DND-41 (cell line): ENCODE data around the gene STPG3.

Experiments used
- ATAC-seq: fragments of 200-7000 bp; cut with Tn5 transposase; 3 replicates; pipeline ENCODE4 v1.9.1; 2021; ENCODE audit warnings: low read depth; ENCODE audit not compliant: insufficient read depth
- DNase-seq: peaks from one replicate; pipeline ENCODE4 v3.0.0-alpha.2; 2020
- H2AFZ ChIP-seq: 2 replicates; pipeline ENCODE4 v1.6.0; 2012; ENCODE audit warnings: low read depth, low read length
- H3K27ac ChIP-seq: 2 replicates; pipeline ENCODE4 v1.5.1; 2012; ENCODE audit warnings: low read length, inconsistent platforms
- H3K27me3 ChIP-seq: fragments of 200-600 bp; sonication (generic); 2 replicates; pipeline ENCODE4 v1.6.0; 2012; ENCODE audit warnings: low read length, mild to moderate bottlenecking, inconsistent platforms; ENCODE audit not compliant: insufficient read depth, poor library complexity
- H3K36me3 ChIP-seq: 2 replicates; pipeline ENCODE4 v1.5.1; 2012; ENCODE audit warnings: low read length, inconsistent platforms; ENCODE audit not compliant: insufficient read depth
- H3K4me1 ChIP-seq: 2 replicates; pipeline ENCODE4 v1.5.1; 2012; ENCODE audit warnings: mild to moderate bottlenecking, low read length; ENCODE audit not compliant: insufficient read depth
- H3K4me2 ChIP-seq: 2 replicates; pipeline ENCODE4 v1.6.0; 2012; ENCODE audit warnings: mild to moderate bottlenecking, moderate library complexity, low read length, inconsistent platforms; ENCODE audit not compliant: insufficient read depth
- H3K4me3 ChIP-seq, 2 experiments: fragments of 200-600 bp in 1 of 2; shearing (Covaris generic) in 1 of 2; 2 replicates each; pipeline ENCODE4 v1.5.1; 2012 to 2016; ENCODE audit warnings: inconsistent platforms in 2 of 2, low read length in 2 of 2, mild to moderate bottlenecking in 2 of 2, low read depth in 1 of 2, moderate library complexity in 1 of 2
- H3K79me2 ChIP-seq: 2 replicates; pipeline ENCODE4 v1.6.0; 2012; ENCODE audit warnings: low read length, inconsistent platforms; ENCODE audit not compliant: insufficient read depth
- H3K9ac ChIP-seq: 2 replicates; pipeline ENCODE4 v1.6.0; 2012; ENCODE audit warnings: low read depth, mild to moderate bottlenecking, inconsistent platforms, low read length, moderate library complexity
- H3K9me3 ChIP-seq: 2 replicates; pipeline ENCODE4 v1.5.1; 2012; ENCODE audit warnings: low read length, moderate library complexity, mild to moderate bottlenecking, inconsistent platforms; ENCODE audit not compliant: insufficient read depth, severe bottlenecking
- H4K20me1 ChIP-seq: 2 replicates; pipeline ENCODE4 v1.6.0; 2012; ENCODE audit warnings: low read length; ENCODE audit not compliant: insufficient read depth
- EZH2 ChIP-seq: IDR thresholded peaks from 3 replicates; pipeline ENCODE4 v1.6.1; 2012; ENCODE audit warnings: borderline replicate concordance, low read depth, mild to moderate bottlenecking, moderate library complexity, low read length, inconsistent platforms; ENCODE audit not compliant: severe bottlenecking
- TF ChIP-seq, protein P1 (sequence below): IDR thresholded peaks from 2 replicates; pipeline ENCODE4 v1.5.1; 2012; ENCODE audit warnings: borderline replicate concordance, low read length, moderate library complexity, mild to moderate bottlenecking; ENCODE audit not compliant: poor library complexity, severe bottlenecking; ENCODE audit errors: extremely low read depth

The STPG3 gene

DNA sequence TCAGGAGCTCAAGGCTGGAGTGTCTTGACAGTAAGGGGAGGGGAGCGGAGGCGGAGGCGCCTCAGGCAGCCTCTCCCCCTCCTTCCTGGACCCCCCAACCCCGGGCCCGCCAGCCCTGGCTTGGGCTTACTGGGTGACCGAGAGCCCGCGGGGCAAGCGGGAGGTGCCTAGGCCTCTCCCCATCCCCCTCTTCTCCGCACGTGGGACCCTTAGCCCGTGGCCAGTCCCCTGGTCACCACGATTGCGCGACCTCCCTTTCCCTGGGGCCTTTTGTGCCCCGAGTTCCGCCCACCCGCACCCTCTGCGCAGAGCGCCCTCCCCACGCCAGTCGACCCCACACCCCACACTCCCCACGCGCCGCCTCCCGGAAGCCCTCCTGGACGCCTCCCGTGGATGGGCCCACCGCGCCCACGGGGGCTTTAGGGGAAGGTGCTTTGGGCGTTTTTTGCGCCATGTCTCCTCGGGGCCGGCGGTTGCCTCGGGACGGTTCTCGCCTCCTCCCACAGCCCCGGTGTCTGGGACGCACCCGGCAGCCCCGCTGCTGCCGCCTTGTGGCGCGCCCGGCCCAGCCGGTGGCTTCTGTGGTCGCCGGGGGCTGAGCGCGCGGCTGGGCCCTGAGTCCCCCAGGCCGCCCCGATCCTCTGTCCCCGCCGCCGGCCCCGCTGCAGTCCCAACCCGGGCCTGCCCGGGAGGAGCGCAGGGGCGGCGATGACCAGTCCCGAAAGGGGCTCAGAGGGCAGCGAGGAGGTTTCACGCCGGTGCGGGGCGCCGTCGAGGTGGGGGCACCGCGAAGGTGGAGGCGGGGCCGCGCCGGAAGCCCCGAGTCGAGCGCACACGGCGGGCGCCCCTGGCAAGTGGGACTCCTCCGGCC lies 29.6 kb downstream of the STPG3 start:
- ATAC-seq: no peak

DNA sequence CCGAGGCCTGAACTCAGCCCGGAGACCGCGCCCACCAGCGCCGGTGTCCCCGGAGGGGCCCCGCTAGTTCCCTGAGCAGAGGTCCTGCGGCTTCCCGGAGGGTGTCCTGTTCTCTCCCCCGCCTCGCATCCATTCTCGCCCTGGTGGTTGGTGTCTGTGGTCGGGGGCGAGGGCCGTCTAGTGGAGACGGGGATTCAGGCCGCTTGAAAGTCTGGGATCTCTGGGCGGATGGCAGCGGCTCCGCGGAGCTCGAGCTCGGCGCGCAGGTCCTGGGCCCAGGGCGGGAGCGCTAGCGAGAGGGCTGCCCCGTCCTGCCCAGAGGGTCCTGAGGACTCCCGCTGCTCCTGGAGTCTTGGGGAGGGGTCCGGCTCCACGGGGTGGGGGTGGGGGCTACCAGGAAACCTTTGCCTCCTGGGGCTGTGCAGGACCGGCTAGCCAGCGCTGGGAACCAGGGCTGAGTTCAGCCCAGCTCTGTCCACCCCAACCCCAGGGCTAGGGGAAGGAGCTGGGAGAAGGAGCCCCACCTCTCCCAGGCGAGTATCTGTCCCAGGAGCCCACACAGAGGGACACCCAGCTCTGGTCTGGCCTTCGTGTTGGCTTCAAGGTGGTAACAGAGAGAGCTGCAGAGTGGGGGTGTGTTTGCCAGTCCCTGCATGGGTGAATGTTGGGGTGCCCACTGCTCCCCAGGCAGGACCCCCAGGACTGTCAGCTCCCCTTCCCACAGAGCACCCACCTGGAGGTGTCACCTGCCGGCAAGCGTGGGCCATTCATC lies 30.4 kb downstream of the STPG3 start:
- DNase-seq (no peak), ATAC-seq (no peak)
- H3K79me2 ChIP-seq: no peaks in the 10 kb centered on the region
- H3K27ac ChIP-seq: no peak overlapping the region
- H4K20me1 ChIP-seq: no peaks in the 10 kb centered on the region
- H3K4me1 ChIP-seq: no peaks in the 10 kb centered on the region
- H3K4me2 ChIP-seq: no peak overlapping the region
- H3K4me3 ChIP-seq: no peak overlapping the region
- H2AFZ ChIP-seq: no peak overlapping the region
- no peaks in the 10 kb centered on the region for H3K36me3 ChIP-seq
- TF ChIP-seq, protein P1, sequence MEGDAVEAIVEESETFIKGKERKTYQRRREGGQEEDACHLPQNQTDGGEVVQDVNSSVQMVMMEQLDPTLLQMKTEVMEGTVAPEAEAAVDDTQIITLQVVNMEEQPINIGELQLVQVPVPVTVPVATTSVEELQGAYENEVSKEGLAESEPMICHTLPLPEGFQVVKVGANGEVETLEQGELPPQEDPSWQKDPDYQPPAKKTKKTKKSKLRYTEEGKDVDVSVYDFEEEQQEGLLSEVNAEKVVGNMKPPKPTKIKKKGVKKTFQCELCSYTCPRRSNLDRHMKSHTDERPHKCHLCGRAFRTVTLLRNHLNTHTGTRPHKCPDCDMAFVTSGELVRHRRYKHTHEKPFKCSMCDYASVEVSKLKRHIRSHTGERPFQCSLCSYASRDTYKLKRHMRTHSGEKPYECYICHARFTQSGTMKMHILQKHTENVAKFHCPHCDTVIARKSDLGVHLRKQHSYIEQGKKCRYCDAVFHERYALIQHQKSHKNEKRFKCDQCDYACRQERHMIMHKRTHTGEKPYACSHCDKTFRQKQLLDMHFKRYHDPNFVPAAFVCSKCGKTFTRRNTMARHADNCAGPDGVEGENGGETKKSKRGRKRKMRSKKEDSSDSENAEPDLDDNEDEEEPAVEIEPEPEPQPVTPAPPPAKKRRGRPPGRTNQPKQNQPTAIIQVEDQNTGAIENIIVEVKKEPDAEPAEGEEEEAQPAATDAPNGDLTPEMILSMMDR: no peak
- no peak for TF ChIP-seq EZH2
- no peak overlapping the region for H3K9ac ChIP-seq
- no peaks in the 10 kb centered on the region for H3K9me3 ChIP-seq
- H3K27me3 ChIP-seq: no peaks in the 10 kb centered on the region

More for the DNA sequence above, 29.6 kb downstream of the STPG3 start:
- no peak for TF ChIP-seq EZH2
- TF ChIP-seq, protein P1: no peak
- Histone ChIP-seq H3K4me2 (no peak overlapping the region), H4K20me1 (no peaks in the 10 kb centered on the region), H3K27me3 (no peaks in the 10 kb centered on the region), H3K79me2 (no peaks in the 10 kb centered on the region), H3K4me1 (no peaks in the 10 kb centered on the region), H3K9ac (no peak overlapping the region), H3K4me3 (no peak overlapping the region), H3K36me3 (no peaks in the 10 kb centered on the region), H2AFZ (no peak overlapping the region), H3K9me3 (no peaks in the 10 kb centered on the region), H3K27ac (no peak overlapping the region)
- DNase-seq: no peak

DNA sequence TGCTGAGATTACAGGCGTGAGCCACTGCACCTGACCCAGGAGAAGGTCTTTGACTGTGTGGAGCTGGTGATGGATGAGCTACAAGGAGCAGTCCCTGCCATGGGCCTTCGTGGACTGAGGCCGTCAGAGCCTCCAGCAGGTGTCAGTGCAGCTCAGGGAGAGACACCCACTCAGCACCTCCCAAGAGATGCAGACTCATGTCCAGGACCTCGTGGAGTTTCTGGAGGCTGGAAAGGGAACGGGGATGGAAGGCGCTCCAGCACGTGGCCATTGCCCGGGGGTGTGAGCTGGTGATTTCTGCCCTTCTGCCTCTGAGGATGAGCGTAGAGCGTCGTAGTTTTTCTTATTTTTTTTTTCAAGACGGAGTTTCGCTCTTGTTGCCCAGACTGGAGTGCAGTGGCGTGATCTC lies 35.9 kb downstream of the STPG3 start:
- Histone ChIP-seq H3K4me3 (no peak overlapping the region), H3K79me2 (no peaks in the 10 kb centered on the region), H3K36me3 (no peaks in the 10 kb centered on the region), H4K20me1 (no peaks in the 10 kb centered on the region), H3K27ac (no peak overlapping the region), H2AFZ (no peak overlapping the region), H3K9ac (no peak overlapping the region), H3K9me3 (no peaks in the 10 kb centered on the region), H3K27me3 (no peaks in the 10 kb centered on the region), H3K4me1 (no peaks in the 10 kb centered on the region), H3K4me2 (no peak overlapping the region)
- peak; percentile 85 for ATAC-seq
- DNase-seq: peak; percentile 51
- TF ChIP-seq, protein P1: peak; percentile 70
- TF ChIP-seq EZH2: no peak
